HepG2 (cell line): ENCODE results near the gene PFKP.

Source experiments
- ATF2 ChIP-seq: sonication (generic); formaldehyde crosslinking; IDR thresholded peaks from 2 replicates; pipeline ENCODE4 v1.4.0; 2020; ENCODE audit warnings: missing genetic modification reagents
- CBFB ChIP-seq: sonication (generic); formaldehyde crosslinking; IDR thresholded peaks from 2 replicates; pipeline ENCODE4 v1.4.0; 2020; ENCODE audit warnings: missing genetic modification reagents
- DNMT1 ChIP-seq: sonication (generic); formaldehyde crosslinking; IDR thresholded peaks from 2 replicates; pipeline ENCODE4 v1.5.1; 2020; ENCODE audit warnings: mild to moderate bottlenecking, missing genetic modification reagents
- E2F1 ChIP-seq: sonication (generic); formaldehyde crosslinking; IDR thresholded peaks from 2 replicates; pipeline ENCODE4 v1.5.0; 2020; ENCODE audit warnings: missing genetic modification reagents
- NONO ChIP-seq, 2 experiments: fragments of 450-650 bp in 1 of 2; sonication (generic) in 1 of 2; formaldehyde crosslinking in 1 of 2; IDR thresholded peaks in 1 of 2; conservative IDR thresholded peaks in 1 of 2; 2 replicates each; pipeline versions ENCODE4 v1.6.1 to v1.8.0; 2017 to 2022; ENCODE audit warnings: mild to moderate bottlenecking in 1 of 2, missing genetic modification reagents in 1 of 2, moderate library complexity in 1 of 2
- THRA ChIP-seq: sonication (generic); formaldehyde crosslinking; IDR thresholded peaks from 2 replicates; pipeline ENCODE4 v1.4.0; 2020; ENCODE audit warnings: missing genetic modification reagents, borderline replicate concordance
- ZBTB33 ChIP-seq: sonication (generic); formaldehyde crosslinking; IDR thresholded peaks from 2 replicates; pipeline ENCODE4 v1.4.0; 2020; ENCODE audit warnings: missing genetic modification reagents
- ZNF24 ChIP-seq: fragments of 450-650 bp; IDR thresholded peaks from 2 replicates; pipeline ENCODE4 v1.6.1; 2017; ENCODE audit warnings: antibody characterized with exemption, mild to moderate bottlenecking
- TF ChIP-seq, protein P1 (sequence below): sonication (generic); formaldehyde crosslinking; IDR thresholded peaks from 2 replicates; pipeline ENCODE4 v1.4.0; 2020; ENCODE audit warnings: mild to moderate bottlenecking, missing genetic modification reagents
- TF ChIP-seq, protein P2 (sequence below), 2 experiments: IDR thresholded peaks; 2 replicates each; pipeline ENCODE4 v1.6.1; 2011 to 2012; ENCODE audit warnings: low read length in 2 of 2, borderline replicate concordance in 1 of 2, low read depth in 1 of 2, mild to moderate bottlenecking in 1 of 2, moderate library complexity in 1 of 2
- TF ChIP-seq, protein P3 (sequence below): fragments of 450-650 bp; IDR thresholded peaks from 2 replicates; pipeline ENCODE4 v1.6.1; 2016

DNA sequence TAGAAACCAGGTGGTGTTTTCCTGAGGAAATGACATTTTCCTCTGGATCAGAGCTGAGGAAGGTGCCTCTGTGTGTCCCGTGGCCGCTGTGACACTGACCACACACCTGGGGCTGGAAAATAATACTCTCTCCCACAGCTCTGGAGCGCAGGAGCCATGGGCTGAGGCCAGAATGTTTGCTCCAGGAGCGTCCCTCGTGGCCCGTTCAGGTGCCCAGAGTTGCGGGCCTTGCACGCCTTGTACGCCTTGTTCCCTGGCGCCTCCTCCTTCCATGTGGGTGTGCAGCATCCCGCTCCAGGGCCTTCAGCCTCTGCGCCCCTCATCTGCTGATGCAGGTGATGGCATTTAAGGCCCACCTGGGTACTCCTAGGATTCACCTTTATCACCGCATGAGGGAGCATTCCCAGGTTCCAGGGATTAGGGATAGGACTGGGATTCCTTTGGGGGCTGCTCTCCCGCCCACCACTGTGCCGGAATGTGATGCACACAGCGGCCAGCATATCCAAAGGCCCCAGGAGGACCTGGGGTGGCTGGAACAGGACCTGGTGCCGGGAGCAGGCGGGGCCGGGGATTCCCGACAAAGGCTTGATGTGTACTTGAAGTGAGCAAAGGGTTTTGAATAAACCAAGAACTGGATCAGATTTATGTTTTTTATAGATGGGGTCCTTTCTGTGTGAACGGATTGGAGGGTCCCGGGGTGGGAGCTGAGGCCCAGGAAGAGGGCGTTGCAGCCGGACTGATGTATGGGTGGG lies 61.2 kb downstream of the PFKP start:
- no peak for TF ChIP-seq DNMT1 (CRISPR knock-in tag)
- no peak for TF ChIP-seq ATF2 (CRISPR knock-in tag)
- TF ChIP-seq THRA, result no peak
- TF ChIP-seq CBFB, result no peak
- TF ChIP-seq, protein P1, sequence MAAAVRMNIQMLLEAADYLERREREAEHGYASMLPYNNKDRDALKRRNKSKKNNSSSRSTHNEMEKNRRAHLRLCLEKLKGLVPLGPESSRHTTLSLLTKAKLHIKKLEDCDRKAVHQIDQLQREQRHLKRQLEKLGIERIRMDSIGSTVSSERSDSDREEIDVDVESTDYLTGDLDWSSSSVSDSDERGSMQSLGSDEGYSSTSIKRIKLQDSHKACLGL, result no peak
- TF ChIP-seq, protein P2, sequence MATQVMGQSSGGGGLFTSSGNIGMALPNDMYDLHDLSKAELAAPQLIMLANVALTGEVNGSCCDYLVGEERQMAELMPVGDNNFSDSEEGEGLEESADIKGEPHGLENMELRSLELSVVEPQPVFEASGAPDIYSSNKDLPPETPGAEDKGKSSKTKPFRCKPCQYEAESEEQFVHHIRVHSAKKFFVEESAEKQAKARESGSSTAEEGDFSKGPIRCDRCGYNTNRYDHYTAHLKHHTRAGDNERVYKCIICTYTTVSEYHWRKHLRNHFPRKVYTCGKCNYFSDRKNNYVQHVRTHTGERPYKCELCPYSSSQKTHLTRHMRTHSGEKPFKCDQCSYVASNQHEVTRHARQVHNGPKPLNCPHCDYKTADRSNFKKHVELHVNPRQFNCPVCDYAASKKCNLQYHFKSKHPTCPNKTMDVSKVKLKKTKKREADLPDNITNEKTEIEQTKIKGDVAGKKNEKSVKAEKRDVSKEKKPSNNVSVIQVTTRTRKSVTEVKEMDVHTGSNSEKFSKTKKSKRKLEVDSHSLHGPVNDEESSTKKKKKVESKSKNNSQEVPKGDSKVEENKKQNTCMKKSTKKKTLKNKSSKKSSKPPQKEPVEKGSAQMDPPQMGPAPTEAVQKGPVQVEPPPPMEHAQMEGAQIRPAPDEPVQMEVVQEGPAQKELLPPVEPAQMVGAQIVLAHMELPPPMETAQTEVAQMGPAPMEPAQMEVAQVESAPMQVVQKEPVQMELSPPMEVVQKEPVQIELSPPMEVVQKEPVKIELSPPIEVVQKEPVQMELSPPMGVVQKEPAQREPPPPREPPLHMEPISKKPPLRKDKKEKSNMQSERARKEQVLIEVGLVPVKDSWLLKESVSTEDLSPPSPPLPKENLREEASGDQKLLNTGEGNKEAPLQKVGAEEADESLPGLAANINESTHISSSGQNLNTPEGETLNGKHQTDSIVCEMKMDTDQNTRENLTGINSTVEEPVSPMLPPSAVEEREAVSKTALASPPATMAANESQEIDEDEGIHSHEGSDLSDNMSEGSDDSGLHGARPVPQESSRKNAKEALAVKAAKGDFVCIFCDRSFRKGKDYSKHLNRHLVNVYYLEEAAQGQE (IDR thresholded peaks at IDR 0.05; ENCODE audit: borderline replicate concordance in 1 of 2, low read depth in 1 of 2, low read length in 2 of 2), result no peak
- TF ChIP-seq E2F1 (CRISPR knock-in tag), result no peak
- TF ChIP-seq NONO (IDR thresholded peaks at IDR 0.05), result no peak
- no peak for TF ChIP-seq NONO (CRISPR knock-in tag; conservative IDR thresholded peaks at IDR 0.05)
- TF ChIP-seq ZNF24, result no peak
- TF ChIP-seq ZBTB33 (CRISPR knock-in tag), result no peak
- TF ChIP-seq, protein P3, sequence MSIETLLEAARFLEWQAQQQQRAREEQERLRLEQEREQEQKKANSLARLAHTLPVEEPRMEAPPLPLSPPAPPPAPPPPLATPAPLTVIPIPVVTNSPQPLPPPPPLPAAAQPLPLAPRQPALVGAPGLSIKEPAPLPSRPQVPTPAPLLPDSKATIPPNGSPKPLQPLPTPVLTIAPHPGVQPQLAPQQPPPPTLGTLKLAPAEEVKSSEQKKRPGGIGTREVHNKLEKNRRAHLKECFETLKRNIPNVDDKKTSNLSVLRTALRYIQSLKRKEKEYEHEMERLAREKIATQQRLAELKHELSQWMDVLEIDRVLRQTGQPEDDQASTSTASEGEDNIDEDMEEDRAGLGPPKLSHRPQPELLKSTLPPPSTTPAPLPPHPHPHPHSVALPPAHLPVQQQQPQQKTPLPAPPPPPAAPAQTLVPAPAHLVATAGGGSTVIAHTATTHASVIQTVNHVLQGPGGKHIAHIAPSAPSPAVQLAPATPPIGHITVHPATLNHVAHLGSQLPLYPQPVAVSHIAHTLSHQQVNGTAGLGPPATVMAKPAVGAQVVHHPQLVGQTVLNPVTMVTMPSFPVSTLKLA, result no peak
